Fibroblast of mammary gland (primary cell): Measurements from ENCODE around the gene FLNC.

Source experiments
- DNase-seq: peaks from one replicate; pipeline ENCODE4 v3.0.0-alpha.2; 2010; ENCODE audit warnings: low read depth
- H3K4me3 ChIP-seq: 2 replicates; pipeline ENCODE4 v1.5.1; 2011; ENCODE audit warnings: low read depth, mild to moderate bottlenecking, low read length, moderate library complexity; ENCODE audit not compliant: control insufficient read depth
- TF ChIP-seq, protein P1 (sequence below): conservative IDR thresholded peaks from 2 replicates; pipeline ENCODE4 v1.5.1; 2011; ENCODE audit warnings: low read depth, low read length, inconsistent platforms; ENCODE audit not compliant: control insufficient read depth, insufficient read depth

The FLNC gene

GRCh38 chr7:128843938-128844621, 13.9 kb downstream of the FLNC start:
- TF ChIP-seq, protein P1, sequence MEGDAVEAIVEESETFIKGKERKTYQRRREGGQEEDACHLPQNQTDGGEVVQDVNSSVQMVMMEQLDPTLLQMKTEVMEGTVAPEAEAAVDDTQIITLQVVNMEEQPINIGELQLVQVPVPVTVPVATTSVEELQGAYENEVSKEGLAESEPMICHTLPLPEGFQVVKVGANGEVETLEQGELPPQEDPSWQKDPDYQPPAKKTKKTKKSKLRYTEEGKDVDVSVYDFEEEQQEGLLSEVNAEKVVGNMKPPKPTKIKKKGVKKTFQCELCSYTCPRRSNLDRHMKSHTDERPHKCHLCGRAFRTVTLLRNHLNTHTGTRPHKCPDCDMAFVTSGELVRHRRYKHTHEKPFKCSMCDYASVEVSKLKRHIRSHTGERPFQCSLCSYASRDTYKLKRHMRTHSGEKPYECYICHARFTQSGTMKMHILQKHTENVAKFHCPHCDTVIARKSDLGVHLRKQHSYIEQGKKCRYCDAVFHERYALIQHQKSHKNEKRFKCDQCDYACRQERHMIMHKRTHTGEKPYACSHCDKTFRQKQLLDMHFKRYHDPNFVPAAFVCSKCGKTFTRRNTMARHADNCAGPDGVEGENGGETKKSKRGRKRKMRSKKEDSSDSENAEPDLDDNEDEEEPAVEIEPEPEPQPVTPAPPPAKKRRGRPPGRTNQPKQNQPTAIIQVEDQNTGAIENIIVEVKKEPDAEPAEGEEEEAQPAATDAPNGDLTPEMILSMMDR, result no peak
- H3K4me3 ChIP-seq, result no peak overlapping the region
- DNase-seq, result no peak

DNA sequence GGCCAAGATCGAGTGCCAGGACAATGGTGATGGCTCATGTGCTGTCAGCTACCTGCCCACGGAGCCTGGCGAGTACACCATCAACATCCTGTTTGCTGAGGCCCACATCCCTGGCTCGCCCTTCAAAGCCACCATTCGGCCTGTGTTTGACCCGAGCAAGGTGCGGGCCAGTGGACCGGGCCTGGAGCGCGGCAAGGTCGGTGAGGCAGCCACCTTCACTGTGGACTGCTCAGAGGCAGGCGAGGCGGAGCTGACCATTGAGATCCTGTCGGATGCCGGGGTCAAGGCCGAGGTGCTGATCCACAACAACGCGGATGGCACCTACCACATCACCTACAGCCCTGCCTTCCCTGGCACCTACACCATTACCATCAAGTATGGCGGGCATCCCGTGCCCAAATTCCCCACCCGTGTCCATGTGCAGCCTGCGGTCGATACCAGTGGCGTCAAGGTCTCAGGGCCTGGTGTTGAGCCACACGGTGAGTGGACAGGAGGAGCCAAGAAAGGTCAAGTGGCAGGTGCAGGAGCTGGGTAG, 14.6 kb downstream of the FLNC start:
- no peak for DNase-seq
- TF ChIP-seq, protein P1, result no peak
- H3K4me3 ChIP-seq, result no peak overlapping the region

DNA sequence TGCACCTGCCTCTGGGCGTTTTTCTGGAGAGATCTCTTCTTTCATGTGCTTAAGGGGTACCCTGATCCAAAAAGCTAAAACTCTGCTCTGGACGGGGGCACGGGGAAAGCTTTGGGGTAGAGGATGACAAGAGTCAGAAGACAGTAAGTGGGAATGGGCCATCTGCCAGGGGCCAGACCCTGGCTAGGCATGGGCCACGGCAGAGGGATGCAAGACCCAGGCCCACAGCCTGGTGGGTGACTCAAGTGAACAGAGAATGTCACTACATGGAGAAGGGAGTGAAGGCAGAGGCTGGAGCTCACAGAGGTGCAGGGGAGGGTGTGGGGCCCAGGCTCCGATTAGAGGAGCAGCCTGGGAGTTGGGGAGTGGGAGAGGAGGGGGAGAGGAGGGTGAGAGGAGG, 15.3 kb downstream of the FLNC start:
- DNase-seq, result no peak
- TF ChIP-seq, protein P1, result no peak
- H3K4me3 ChIP-seq, result no peak overlapping the region

DNA sequence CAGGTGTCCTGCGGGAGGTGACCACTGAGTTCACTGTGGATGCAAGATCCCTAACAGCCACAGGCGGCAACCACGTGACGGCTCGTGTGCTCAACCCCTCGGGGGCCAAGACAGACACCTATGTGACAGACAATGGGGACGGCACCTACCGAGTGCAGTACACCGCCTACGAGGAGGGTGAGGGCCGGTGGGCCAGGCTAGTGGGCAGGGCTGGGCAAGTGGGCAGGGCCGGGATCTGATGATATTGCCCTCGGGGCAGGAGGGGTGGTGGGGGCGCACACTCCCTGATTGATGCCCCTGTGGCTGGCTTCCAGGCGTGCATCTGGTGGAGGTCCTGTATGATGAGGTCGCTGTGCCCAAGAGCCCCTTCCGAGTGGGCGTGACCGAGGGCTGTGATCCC, 15.8 kb downstream of the FLNC start:
- no peak for DNase-seq
- H3K4me3 ChIP-seq, result no peak overlapping the region
- TF ChIP-seq, protein P1, result no peak

- no peak for DNase-seq
- H3K4me3 ChIP-seq, result no peak overlapping the region
- TF ChIP-seq, protein P1, result no peak
Observed at GRCh38 chr7:128846781-128847444, 16.7 kb downstream of the FLNC start.

DNA sequence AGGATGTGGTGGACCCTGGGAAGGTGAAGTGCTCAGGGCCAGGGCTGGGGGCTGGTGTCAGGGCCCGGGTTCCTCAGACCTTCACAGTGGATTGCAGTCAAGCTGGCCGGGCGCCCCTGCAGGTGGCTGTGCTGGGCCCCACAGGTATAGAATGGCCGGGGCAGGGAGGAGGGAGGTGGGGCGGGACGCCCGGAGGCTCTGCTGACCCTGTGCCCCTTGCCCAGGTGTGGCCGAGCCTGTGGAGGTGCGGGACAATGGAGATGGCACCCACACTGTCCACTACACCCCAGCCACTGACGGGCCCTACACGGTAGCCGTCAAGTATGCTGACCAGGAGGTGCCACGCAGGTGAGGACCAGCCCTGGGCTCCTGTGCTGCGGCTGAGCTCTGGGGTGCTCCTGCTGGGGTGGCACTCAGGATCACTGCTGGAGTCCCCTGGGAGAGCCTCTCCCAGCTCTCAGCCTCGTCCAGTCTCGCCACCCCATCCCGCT, 17.6 kb downstream of the FLNC start:
- no peak for DNase-seq
- TF ChIP-seq, protein P1, result no peak
- no peak overlapping the region for H3K4me3 ChIP-seq
